WERI-Rb-1 (cell line): ENCODE data around the gene CPSF2.

Source experiments
- DNase-seq: peaks from one replicate; pipeline ENCODE4 v3.0.0-alpha.2; 2020
- H3K27ac ChIP-seq: fragments of 250-450 bp; sonication (Bioruptor Pico); 2 replicates; pipeline ENCODE4 v1.5.1; 2020; ENCODE audit warnings: mild to moderate bottlenecking, moderate library complexity
- H3K27me3 ChIP-seq: fragments of 250-450 bp; sonication (Bioruptor Pico); 2 replicates; pipeline ENCODE4 v1.5.1; 2021; ENCODE audit warnings: mild to moderate bottlenecking, low read depth, moderate library complexity; ENCODE audit not compliant: insufficient read depth, severe bottlenecking
- H3K36me3 ChIP-seq: fragments of 250-450 bp; sonication (Bioruptor Pico); 2 replicates; pipeline ENCODE4 v1.5.1; 2020; ENCODE audit warnings: mild to moderate bottlenecking, moderate library complexity
- H3K4me3 ChIP-seq: 2 replicates; pipeline ENCODE4 v1.5.1; 2011; ENCODE audit warnings: low read depth, mild to moderate bottlenecking, control low read depth, low read length
- H3K9me3 ChIP-seq: fragments of 250-450 bp; sonication (Bioruptor Pico); 2 replicates; pipeline ENCODE4 v1.5.1; 2021; ENCODE audit warnings: mild to moderate bottlenecking, moderate library complexity; ENCODE audit not compliant: severe bottlenecking
- TF ChIP-seq, protein P1 (sequence below): IDR thresholded peaks from 2 replicates; pipeline ENCODE4 v1.5.1; 2011; ENCODE audit warnings: low read depth, mild to moderate bottlenecking, control low read depth, inconsistent platforms, low read length

Gene CPSF2

DNA sequence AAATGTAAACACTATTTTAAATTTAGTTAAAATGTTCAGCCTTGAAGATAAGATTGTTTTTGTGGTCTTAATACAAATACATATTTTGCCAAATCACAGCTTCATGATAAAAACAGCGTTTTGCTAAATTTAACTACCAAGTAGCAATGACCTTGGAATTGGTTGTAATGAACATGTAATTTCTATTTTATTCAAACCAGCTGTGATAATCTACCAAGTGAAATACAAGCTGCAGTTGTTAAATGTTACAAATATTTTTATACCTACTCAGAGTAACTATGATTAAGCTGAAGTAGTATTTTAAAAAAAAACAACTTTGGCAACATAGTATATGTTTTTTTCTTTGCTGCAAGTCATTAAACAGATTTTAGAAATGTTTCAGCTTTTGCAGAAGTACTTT, 96.2 kb downstream of the CPSF2 start:
- TF ChIP-seq, protein P1, sequence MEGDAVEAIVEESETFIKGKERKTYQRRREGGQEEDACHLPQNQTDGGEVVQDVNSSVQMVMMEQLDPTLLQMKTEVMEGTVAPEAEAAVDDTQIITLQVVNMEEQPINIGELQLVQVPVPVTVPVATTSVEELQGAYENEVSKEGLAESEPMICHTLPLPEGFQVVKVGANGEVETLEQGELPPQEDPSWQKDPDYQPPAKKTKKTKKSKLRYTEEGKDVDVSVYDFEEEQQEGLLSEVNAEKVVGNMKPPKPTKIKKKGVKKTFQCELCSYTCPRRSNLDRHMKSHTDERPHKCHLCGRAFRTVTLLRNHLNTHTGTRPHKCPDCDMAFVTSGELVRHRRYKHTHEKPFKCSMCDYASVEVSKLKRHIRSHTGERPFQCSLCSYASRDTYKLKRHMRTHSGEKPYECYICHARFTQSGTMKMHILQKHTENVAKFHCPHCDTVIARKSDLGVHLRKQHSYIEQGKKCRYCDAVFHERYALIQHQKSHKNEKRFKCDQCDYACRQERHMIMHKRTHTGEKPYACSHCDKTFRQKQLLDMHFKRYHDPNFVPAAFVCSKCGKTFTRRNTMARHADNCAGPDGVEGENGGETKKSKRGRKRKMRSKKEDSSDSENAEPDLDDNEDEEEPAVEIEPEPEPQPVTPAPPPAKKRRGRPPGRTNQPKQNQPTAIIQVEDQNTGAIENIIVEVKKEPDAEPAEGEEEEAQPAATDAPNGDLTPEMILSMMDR: no peak
- no peak for DNase-seq
- Histone ChIP-seq H3K36me3 (no peaks in the 10 kb centered on the region), H3K9me3 (no peaks in the 10 kb centered on the region), H3K27ac (no peak overlapping the region), H3K4me3 (no peak overlapping the region), H3K27me3 (no peaks in the 10 kb centered on the region)
